Adrenal gland (tissue), 12 donors: ENCODE data around the gene MCTP1. TPM values are rescaled to one million over a fixed set of nuclear protein-coding genes. Genes with fewer than 3 reads are reported as not detected.
"Not testable (repeated sequence)": the region's sequence is repeated elsewhere in the genome, so short reads cannot be mapped to it uniquely, and the experiment has no call there.

Experiments
- DNase-seq, 7 donors: peaks; one replicate each; pipeline ENCODE4 v3.0.0-alpha.2; 2019 to 2020
- H3K27ac ChIP-seq, 5 donors: fragments of 200-600 bp; sonication (generic) in 4 of 5; 1 replicate in 3 of 5; 2 replicates in 2 of 5; pipeline versions ENCODE4 v1.5.1 to v1.8.0; 2016 to 2020; ENCODE audit warnings: mild to moderate bottlenecking in 1 of 5
- H3K27me3 ChIP-seq: fragments of 200-600 bp; 2 replicates; pipeline ENCODE4 v1.8.0; 2021
- H3K36me3 ChIP-seq, 2 donors: fragments of 200-600 bp; replicated peaks in 1 of 2; 1 replicate in 1 of 2; 2 replicates in 1 of 2; pipeline versions ENCODE4 v1.5.1 to v1.8.0; 2018 to 2022
- H3K4me1 ChIP-seq, 2 donors: fragments of 200-600 bp; replicated peaks in 1 of 2; 1 replicate in 1 of 2; 2 replicates in 1 of 2; pipeline versions ENCODE4 v1.5.1 to v1.8.0; 2018 to 2021
- H3K4me3 ChIP-seq, 4 donors: fragments of 200-600 bp; sonication (generic) in 3 of 4; one replicate each; pipeline ENCODE4 v1.5.1; 2016 to 2018
- H3K9me3 ChIP-seq, 3 donors: fragments of 200-600 bp; sonication (generic) in 1 of 3; replicated peaks in 1 of 3; 1 replicate in 2 of 3; 2 replicates in 1 of 3; pipeline versions ENCODE4 v1.5.1 to v1.8.0; 2016 to 2021
- CTCF ChIP-seq, 6 experiments: fragments of 450-650 bp in 4 of 6; fragments of 200-600 bp in 2 of 6; sonication (generic) in 1 of 6; IDR thresholded peaks; 1 replicate in 5 of 6; 2 replicates in 1 of 6; pipeline versions ENCODE4 v1.5.1 to v1.8.0; 2016 to 2021; ENCODE audit warnings: antibody characterized with exemption in 6 of 6, mild to moderate bottlenecking in 2 of 6, moderate library complexity in 1 of 6
- POLR2A ChIP-seq, 2 donors: fragments of 450-650 bp; IDR thresholded peaks; one replicate each; pipeline ENCODE4 v1.6.1; 2017; ENCODE audit warnings: antibody characterized with exemption in 2 of 2, mild to moderate bottlenecking in 2 of 2, moderate library complexity in 1 of 2
- WGBS, 4 donors: extraction: QIAGEN DNeasy Blood & Tissue Kit in 2 of 4; methylation state at CpG; one replicate each; pipeline versions ENCODE4 v1.1.5 to v1.1.7; 2013 to 2017; 5-methylcytosine and 5-hydroxymethylcytosine counted together
- intact Hi-C, 2 donors: fragments of 100-400 bp; cut with DNase I; formaldehyde crosslinking; loops; one replicate each; pipeline versions ENCODE4 v1.14.1 to v1.15.0; 2022 to 2023
- polyA plus RNA-seq, 3 donors: library from polyadenylated mRNA; stranded (reverse); fragments of 200-250 nt in 2 of 3; fragments of 350-450 nt in 1 of 3; fragmentation: Illumina TruSeq in 1 of 3; extraction: RNeasy Lipid Tissue Mini Kit (QIAGEN cat#74804) in 1 of 3; gene quantifications; one replicate each; pipeline ENCODE4 v1.2.3, GENCODE V29; 2013 to 2014
- total RNA-seq, 9 donors: library from RNA; depleted of rRNA in 4 of 9; stranded (reverse); fragments of >200 nt in 4 of 9; fragments of 120-200 nt in 1 of 9; fragmentation: NEBNext Ultra II Directional in 1 of 9; extraction: Animal tissue kit (Norgen Biotek cat#: 25700) in 1 of 9; gene quantifications; one replicate each; pipeline versions ENCODE4 v1.1.0 to v1.2.4, GENCODE V29; 2013 to 2023
- donor health status: healthy with polysubstance abuse.
- donor health status: Bipolar disorder and iron deficiency.
- donor health status: DM: yes; HTN: yes; CAD: no.
- donor health status: DM: no; HTN: no; CAD: no.
- donor health status: DM: no; HTN: no; CAD: no.
- donor health status: DM: yes; HTN: yes; CAD: no.

The MCTP1 gene
- total and polyA plus RNA-seq, 12 donors: 1.2 to 20.1 (median 5.1) TPM

GRCh38 chr5:94849324-94849723, 435.6 kb downstream of the MCTP1 start:
- Histone ChIP-seq H3K9me3 (no peaks in the 10 kb centered on the region), H3K4me3 (no peak overlapping the region), H3K4me1 (no peaks in the 10 kb centered on the region), H3K27me3 (no peaks in the 10 kb centered on the region), H3K36me3 (no peaks in the 10 kb centered on the region), H3K27ac (no peak overlapping the region)
- no peak for TF ChIP-seq CTCF (IDR thresholded peaks at IDR 0.05)
- TF ChIP-seq POLR2A (IDR thresholded peaks at IDR 0.05): no peak
- intact Hi-C loops: no loop called here
- 54 to 68% (median 60%) methylated on average over 4 of the region's 4 CpGs for WGBS, 4 donors
- no peak for DNase-seq

- H3K4me1 ChIP-seq: no peaks in the 10 kb centered on the region
- intact Hi-C loops: no loop called here
Measured at GRCh38 chr5:94847726-94848125, 437.2 kb downstream of the MCTP1 start.

GRCh38 chr5:94847019-94847418, 437.9 kb downstream of the MCTP1 start:
- Histone ChIP-seq H3K9me3 (no peaks in the 10 kb centered on the region), H3K27me3 (no peaks in the 10 kb centered on the region), H3K4me1 (no peaks in the 10 kb centered on the region), H3K4me3 (no peak overlapping the region), H3K36me3 (no peaks in the 10 kb centered on the region), H3K27ac (no peak overlapping the region)
- TF ChIP-seq CTCF (IDR thresholded peaks at IDR 0.05) (no peak), POLR2A (IDR thresholded peaks at IDR 0.05) (no peak)
- WGBS, 4 donors: 67 to 79% (median 76%) methylated on average over 4 of the region's 4 CpGs
- no peak for DNase-seq
- intact Hi-C loops: no loop called here

More at GRCh38 chr5:94847726-94848125, 437.2 kb downstream of the MCTP1 start:
- WGBS, 4 donors: 65 to 73% (median 69%) methylated on average over 2 of the region's 2 CpGs
- DNase-seq: no peak
- Histone ChIP-seq H3K36me3 (no peaks in the 10 kb centered on the region), H3K27me3 (no peaks in the 10 kb centered on the region), H3K27ac (no peak overlapping the region), H3K9me3 (no peaks in the 10 kb centered on the region), H3K4me3 (no peak overlapping the region)
- TF ChIP-seq CTCF (IDR thresholded peaks at IDR 0.05) (no peak), POLR2A (IDR thresholded peaks at IDR 0.05) (no peak)

- H3K27ac ChIP-seq, H3K4me1 ChIP-seq, H3K4me3 ChIP-seq, H3K27me3 ChIP-seq, intact Hi-C loops, H3K9me3 ChIP-seq, H3K36me3 ChIP-seq, DNase-seq: not testable (repeated sequence)
- 79 to 93% (median 90%) methylated on average over 1 of the region's 1 CpG for WGBS, 4 donors
Measured at GRCh38 chr5:94845696-94846095, 439.2 kb downstream of the MCTP1 start.

- Histone ChIP-seq H3K4me1 (no peaks in the 10 kb centered on the region), H3K4me3 (no peak overlapping the region), H3K27me3 (no peaks in the 10 kb centered on the region), H3K36me3 (no peaks in the 10 kb centered on the region), H3K27ac (no peak overlapping the region), H3K9me3 (no peaks in the 10 kb centered on the region)
- no peak for TF ChIP-seq CTCF (IDR thresholded peaks at IDR 0.05)
- TF ChIP-seq POLR2A (IDR thresholded peaks at IDR 0.05): no peak
- no peak for DNase-seq
- intact Hi-C loops: no loop called here
- WGBS, 4 donors: 65 to 71% (median 68%) methylated on average over 4 of the region's 4 CpGs
Measured at GRCh38 chr5:94841598-94842322, 443.1 kb downstream of the MCTP1 start.
